Lower leg skin (tissue), 4 donors: ENCODE measurements around the gene CTPS2. TPM values are rescaled to one million over a fixed set of nuclear protein-coding genes. Genes with fewer than 3 reads are reported as not detected.
A peak's percentile ranks its signal among the peaks of the same experiment; 100 is the strongest.
"Not testable (repeated sequence)": the region's sequence is repeated elsewhere in the genome, so short reads cannot be mapped to it uniquely, and the experiment has no call there.

Experiments
- DNase-seq, 2 donors: peaks; one replicate each; pipeline ENCODE4 v3.0.0-alpha.2; 2019; ENCODE audit warnings: low spot score in 2 of 2
- H3K4me3 ChIP-seq: fragments of 200-600 bp; sonication (generic); 2 replicates; pipeline ENCODE4 v1.5.1; 2017; ENCODE audit warnings: mild to moderate bottlenecking, low read depth; ENCODE audit not compliant: poor library complexity, severe bottlenecking
- POLR2A ChIP-seq, 2 donors: fragments of 450-650 bp; IDR thresholded peaks; one replicate each; pipeline ENCODE4 v1.6.1; 2016 to 2017; ENCODE audit warnings: antibody characterized with exemption in 2 of 2, mild to moderate bottlenecking in 1 of 2, moderate library complexity in 1 of 2
- WGBS, 2 donors: methylation state at CpG; one replicate each; pipeline ENCODE4 v1.1.5; 2018; 5-methylcytosine and 5-hydroxymethylcytosine counted together
- intact Hi-C: fragments of 100-400 bp; cut with DNase I; formaldehyde crosslinking; loops from one replicate; pipeline ENCODE4 v1.15.0; 2023; ENCODE audit warnings: low total_unique reads
- total RNA-seq, 4 donors: library from RNA; depleted of rRNA; stranded (reverse); fragments of >200 nt; gene quantifications; one replicate each; pipeline ENCODE4 v1.1.0, GENCODE V29; 2016
- TF ChIP-seq, protein P1 (sequence below), 3 donors: fragments of 450-650 bp; IDR thresholded peaks; one replicate each; pipeline ENCODE4 v1.5.1; 2016; ENCODE audit warnings: antibody characterized with exemption in 3 of 3, mild to moderate bottlenecking in 3 of 3, moderate library complexity in 2 of 3

The CTPS2 gene
- total RNA-seq, 4 donors from 2014 or later = 6.7 to 11.1 (median 9.3) TPM

DNA sequence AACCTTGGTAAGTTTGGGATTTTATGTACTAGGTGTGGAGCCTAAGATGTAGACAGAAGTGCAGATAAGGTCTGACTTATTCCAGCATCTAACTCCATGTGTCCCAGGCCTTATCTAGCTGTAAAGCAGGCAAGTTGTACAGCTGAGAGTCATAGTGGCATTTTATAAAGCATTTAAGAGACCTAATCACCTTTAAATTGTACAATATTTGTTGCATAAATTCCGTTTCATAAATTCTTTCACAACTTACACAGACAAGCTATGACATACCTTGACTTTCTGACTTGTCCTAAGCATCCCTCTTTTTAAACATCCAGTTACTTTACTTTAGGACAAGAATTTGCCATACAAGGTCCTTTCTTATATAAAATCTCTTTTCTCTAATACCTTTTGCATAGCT lies 18.0 kb upstream of the CTPS2 start:
- DNase-seq = no peak
- WGBS, 2 donors = 95 to 100% methylated on average over 1 of the region's 1 CpG
- no peak for TF ChIP-seq POLR2A (IDR thresholded peaks at IDR 0.05)
- TF ChIP-seq, protein P1, sequence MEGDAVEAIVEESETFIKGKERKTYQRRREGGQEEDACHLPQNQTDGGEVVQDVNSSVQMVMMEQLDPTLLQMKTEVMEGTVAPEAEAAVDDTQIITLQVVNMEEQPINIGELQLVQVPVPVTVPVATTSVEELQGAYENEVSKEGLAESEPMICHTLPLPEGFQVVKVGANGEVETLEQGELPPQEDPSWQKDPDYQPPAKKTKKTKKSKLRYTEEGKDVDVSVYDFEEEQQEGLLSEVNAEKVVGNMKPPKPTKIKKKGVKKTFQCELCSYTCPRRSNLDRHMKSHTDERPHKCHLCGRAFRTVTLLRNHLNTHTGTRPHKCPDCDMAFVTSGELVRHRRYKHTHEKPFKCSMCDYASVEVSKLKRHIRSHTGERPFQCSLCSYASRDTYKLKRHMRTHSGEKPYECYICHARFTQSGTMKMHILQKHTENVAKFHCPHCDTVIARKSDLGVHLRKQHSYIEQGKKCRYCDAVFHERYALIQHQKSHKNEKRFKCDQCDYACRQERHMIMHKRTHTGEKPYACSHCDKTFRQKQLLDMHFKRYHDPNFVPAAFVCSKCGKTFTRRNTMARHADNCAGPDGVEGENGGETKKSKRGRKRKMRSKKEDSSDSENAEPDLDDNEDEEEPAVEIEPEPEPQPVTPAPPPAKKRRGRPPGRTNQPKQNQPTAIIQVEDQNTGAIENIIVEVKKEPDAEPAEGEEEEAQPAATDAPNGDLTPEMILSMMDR (IDR thresholded peaks at IDR 0.05) = no peak
- H3K4me3 ChIP-seq = no peak overlapping the region
- intact Hi-C loops = no loop called here

DNA sequence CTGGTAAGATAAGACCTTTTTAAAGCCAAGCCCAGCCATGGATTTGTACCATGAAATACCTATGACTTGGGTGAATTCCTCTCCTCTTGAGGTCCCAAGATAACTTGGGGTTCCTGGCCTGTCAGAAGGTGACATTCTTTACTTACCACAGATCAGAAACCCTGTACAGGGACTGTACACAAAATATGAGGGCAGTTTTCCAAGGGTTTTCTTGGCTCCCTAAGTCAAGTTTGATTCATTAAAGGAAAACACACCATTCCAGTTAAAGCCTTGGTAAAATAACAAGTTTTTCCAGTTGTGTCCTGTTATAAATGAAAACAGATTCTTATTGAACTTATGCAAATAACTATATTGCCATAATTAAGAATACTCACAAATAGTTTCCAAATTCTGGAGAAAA lies 15.2 kb upstream of the CTPS2 start:
- DNase-seq = no peak
- no peak overlapping the region for H3K4me3 ChIP-seq
- TF ChIP-seq, protein P1 (IDR thresholded peaks at IDR 0.05) = no peak
- TF ChIP-seq POLR2A (IDR thresholded peaks at IDR 0.05) = no peak
- intact Hi-C loops = no loop called here

DNA sequence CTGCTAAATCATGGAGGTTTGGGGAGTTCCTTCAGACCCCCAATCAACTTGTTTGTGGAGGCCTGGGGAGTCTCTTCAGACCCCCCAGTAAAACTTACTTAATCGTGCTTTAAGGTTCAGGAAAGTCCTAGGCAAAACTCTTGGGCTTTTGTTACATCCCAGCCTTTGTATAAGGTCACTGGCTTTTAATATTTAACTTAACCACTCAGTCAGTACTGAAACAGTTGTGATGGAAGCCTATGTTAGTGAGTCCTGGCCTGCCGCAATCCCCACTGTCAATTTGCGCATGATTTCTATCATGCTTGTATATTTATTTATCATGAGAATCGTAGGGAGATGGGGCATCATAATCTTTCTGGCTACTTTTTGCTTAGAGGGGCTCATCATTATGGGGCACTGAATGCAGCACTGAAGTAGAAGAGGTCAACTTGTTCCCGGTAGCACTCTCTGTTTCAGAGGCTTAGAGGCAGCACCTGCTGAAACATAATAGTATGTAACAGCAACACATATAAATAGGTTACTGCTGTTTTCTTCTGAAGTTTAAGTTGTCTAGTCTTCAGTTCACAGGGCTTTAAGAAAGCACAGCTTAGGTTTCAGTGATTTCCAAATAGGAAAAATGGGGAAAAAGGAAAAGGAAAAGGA lies 14.0 kb upstream of the CTPS2 start:
- intact Hi-C loops = not testable (repeated sequence)
- WGBS, 2 donors = 92 to 97% methylated on average over 5 of the region's 5 CpGs

DNA sequence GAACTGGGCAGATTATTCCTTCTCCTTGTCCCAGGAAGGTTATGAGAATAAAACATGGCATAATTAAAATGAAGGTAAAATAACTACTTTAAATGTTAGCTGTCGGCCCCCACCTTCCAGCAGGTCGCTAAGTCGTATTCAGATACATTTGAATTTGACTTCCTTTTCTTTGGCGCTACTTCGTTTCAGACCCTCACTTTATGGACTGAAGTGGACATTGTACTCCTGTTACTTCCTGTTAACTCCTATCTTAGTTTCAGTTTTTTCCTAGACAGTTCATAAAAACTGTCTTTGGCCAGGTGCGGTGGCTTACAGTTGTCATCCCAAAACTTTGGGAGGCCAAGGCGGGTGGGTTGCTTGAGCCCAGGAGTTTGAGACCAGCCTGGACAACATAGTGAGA lies 12.6 kb upstream of the CTPS2 start:
- 88 to 94% methylated on average over 7 of the region's 7 CpGs for WGBS, 2 donors
- DNase-seq = no peak
- intact Hi-C loops = no loop called here

More for the DNA sequence above, 14.0 kb upstream of the CTPS2 start:
- H3K4me3 ChIP-seq, DNase-seq: not testable (repeated sequence)

DNA sequence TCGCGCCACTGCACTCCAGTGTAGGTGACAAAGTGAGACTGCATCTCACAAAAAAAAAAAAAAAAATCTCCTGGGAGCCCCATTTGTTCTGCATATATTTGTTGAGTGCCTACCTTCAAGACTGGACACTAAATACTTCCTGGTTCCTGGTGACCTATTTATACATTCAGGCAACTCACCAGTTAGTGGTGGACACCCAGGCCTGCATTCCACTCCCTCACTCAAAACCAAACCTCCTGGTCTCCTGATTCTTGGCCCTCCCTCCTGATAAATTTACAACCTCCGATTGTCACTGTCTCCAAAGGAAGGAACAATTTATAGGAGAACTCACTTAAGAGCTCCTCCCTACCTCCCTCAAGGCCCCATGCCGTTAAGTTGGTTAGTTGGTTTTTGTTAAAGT lies 10.0 kb upstream of the CTPS2 start:
- 80 to 81% methylated on average over 4 of the region's 4 CpGs for WGBS, 2 donors
- no peak overlapping the region for H3K4me3 ChIP-seq
- TF ChIP-seq POLR2A (IDR thresholded peaks at IDR 0.05) = no peak
- TF ChIP-seq, protein P1 (IDR thresholded peaks at IDR 0.05) = no peak
- intact Hi-C loops = no loop called here
- no peak for DNase-seq

More for the DNA sequence above, 12.6 kb upstream of the CTPS2 start:
- TF ChIP-seq, protein P1 (IDR thresholded peaks at IDR 0.05) = no peak
- no peak overlapping the region for H3K4me3 ChIP-seq

DNA sequence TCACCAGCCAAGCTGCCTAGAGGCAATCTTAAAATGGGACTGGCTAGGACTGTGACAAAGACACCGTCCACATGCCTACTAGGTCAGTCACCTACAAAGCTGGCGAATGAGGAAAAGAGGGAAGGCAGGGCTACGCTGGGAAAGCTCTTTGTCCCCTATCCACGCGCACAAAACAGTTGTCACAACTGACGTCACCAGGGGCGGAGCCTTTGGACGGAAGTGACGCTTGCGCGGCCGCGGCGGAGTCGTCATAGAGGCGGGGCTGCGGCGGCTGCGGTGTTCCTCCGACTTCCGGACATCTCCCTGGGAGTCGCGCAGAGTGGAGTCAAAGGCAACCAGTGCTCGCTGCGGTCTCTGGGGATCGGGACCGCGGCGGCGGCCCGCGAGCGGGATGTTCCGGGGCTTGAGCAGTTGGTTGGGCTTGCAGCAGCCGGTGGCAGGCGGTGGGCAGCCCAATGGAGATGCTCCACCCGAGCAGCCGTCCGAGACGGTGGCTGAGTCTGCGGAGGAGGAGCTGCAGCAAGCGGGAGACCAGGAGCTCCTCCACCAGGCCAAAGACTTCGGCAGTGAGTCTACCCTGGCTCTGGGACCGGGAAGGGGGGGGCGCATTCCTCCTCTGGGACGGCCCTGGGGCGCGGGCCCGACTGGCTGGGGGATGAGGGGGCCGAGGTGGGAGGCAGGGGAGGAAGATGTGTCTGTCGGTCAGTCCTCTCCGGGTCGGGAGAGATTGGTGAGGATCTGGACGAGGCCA lies 7.0 kb upstream of the CTPS2 start, which contains the start of gene SYAP1:
Gene SYAP1 (plus strand): TSS at position 279 of the 751 bp plus-strand sequence. CDS start 113 bp downstream, at position 392.
- peak in 1 of 2 donors; percentile 53 for TF ChIP-seq POLR2A (IDR thresholded peaks at IDR 0.05)
- TF ChIP-seq, protein P1 (IDR thresholded peaks at IDR 0.05) = no peak
- peak within 1 kb of the TSS; percentile 65 for H3K4me3 ChIP-seq
- WGBS, 2 donors = 0% methylated on average over 11 to 49 of the region's 54 CpGs
- peak; percentile 90 to 100 for DNase-seq
- intact Hi-C loops = loop anchor here (10.0 kb wide), 1 partner anchor 865 kb away; the partner anchor contains the start of gene AP1S2
